GM23338 (cell line): Measurements from ENCODE around the gene RIOK1. TPM values are rescaled to one million over a fixed set of nuclear protein-coding genes. Genes with fewer than 3 reads are reported as not detected.

Experiments
- ATAC-seq: fragments of 200-7000 bp; cut with Tn5 transposase; 3 replicates; pipeline ENCODE4 v1.9.1; 2020
- DNase-seq: peaks from one replicate; pipeline ENCODE4 v3.0.0-alpha.2; 2015; ENCODE audit warnings: low spot score
- H2AFZ ChIP-seq: fragments of 200-600 bp; sonication (generic); 2 replicates; pipeline ENCODE4 v1.8.0; 2016; ENCODE audit warnings: antibody characterized with exemption, mild to moderate bottlenecking, moderate library complexity
- H3F3A ChIP-seq: fragments of 200-600 bp; sonication (generic); replicated peaks from 2 replicates; pipeline ENCODE4 v1.8.0; 2017; ENCODE audit warnings: antibody characterized with exemption, mixed run types, low read depth
- H3K27ac ChIP-seq: fragments of 200-600 bp; sonication (generic); 2 replicates; pipeline ENCODE4 v1.6.1; 2016; ENCODE audit warnings: low read depth
- H3K27me3 ChIP-seq: fragments of 200-600 bp; sonication (generic); 2 replicates; pipeline ENCODE4 v1.8.0; 2016; ENCODE audit warnings: mild to moderate bottlenecking, mixed run types, moderate library complexity; ENCODE audit not compliant: insufficient read depth
- H3K36me3 ChIP-seq: fragments of 200-600 bp; sonication (generic); 2 replicates; pipeline ENCODE4 v1.8.0; 2016; ENCODE audit warnings: mild to moderate bottlenecking; ENCODE audit not compliant: insufficient read depth
- H3K4me1 ChIP-seq: fragments of 200-600 bp; sonication (generic); 2 replicates; pipeline ENCODE4 v1.8.0; 2016; ENCODE audit warnings: mild to moderate bottlenecking, moderate library complexity; ENCODE audit not compliant: insufficient read depth
- H3K4me2 ChIP-seq: fragments of 200-600 bp; sonication (generic); 2 replicates; pipeline ENCODE4 v1.7.1; 2017; ENCODE audit warnings: mixed run types
- H3K4me3 ChIP-seq: fragments of 200-600 bp; sonication (generic); 2 replicates; pipeline ENCODE4 v1.6.1; 2016; ENCODE audit warnings: mixed run types
- H3K79me2 ChIP-seq: fragments of 200-600 bp; sonication (generic); replicated peaks from 2 replicates; pipeline ENCODE4 v1.8.0; 2017; ENCODE audit warnings: mild to moderate bottlenecking; ENCODE audit not compliant: insufficient read depth
- H3K9me2 ChIP-seq: fragments of 200-600 bp; sonication (generic); 2 replicates; pipeline ENCODE4 v1.8.0; 2017; ENCODE audit not compliant: insufficient read depth
- H4K20me1 ChIP-seq: fragments of 200-600 bp; sonication (generic); replicated peaks from 2 replicates; pipeline ENCODE4 v1.8.0; 2017; ENCODE audit warnings: mild to moderate bottlenecking; ENCODE audit not compliant: insufficient read depth
- H3K27ac Mint-ChIP-seq: 2 replicates; pipeline ENCODE4 v1.8.0; 2020; ENCODE audit warnings: inconsistent platforms, mild to moderate bottlenecking, moderate library complexity, mixed read lengths
- H3K27me3 Mint-ChIP-seq: 3 replicates; pipeline ENCODE4 v1.8.0; 2022; ENCODE audit warnings: low read depth, mild to moderate bottlenecking, moderate library complexity, mixed read lengths, inconsistent platforms; ENCODE audit not compliant: insufficient read depth, poor library complexity
- H3K36me3 Mint-ChIP-seq: 3 replicates; pipeline ENCODE4 v1.8.0; 2021; ENCODE audit warnings: low read depth, mild to moderate bottlenecking, inconsistent platforms, moderate library complexity, mixed read lengths
- H3K4me1 Mint-ChIP-seq: 3 replicates; pipeline ENCODE4 v1.8.0; 2020; ENCODE audit warnings: mild to moderate bottlenecking, inconsistent platforms, mixed read lengths
- H3K4me3 Mint-ChIP-seq: 3 replicates; pipeline ENCODE4 v1.8.0; 2021; ENCODE audit warnings: moderate library complexity, mild to moderate bottlenecking, inconsistent platforms, mixed read lengths
- H3K9me3 Mint-ChIP-seq: 3 replicates; pipeline ENCODE4 v1.8.0; 2020; ENCODE audit warnings: moderate library complexity, mild to moderate bottlenecking, inconsistent platforms, mixed read lengths
- ETS1 ChIP-seq: IDR thresholded peaks from 2 replicates; pipeline ENCODE4 v1.6.1; 2016; ENCODE audit warnings: antibody characterized with exemption
- EZH2 ChIP-seq: fragments of 200-600 bp; sonication (generic); IDR thresholded peaks from one replicate; pipeline ENCODE4 v1.8.0; 2017; ENCODE audit warnings: antibody characterized with exemption, mild to moderate bottlenecking, low read depth; ENCODE audit not compliant: unreplicated experiment
- EZH2phosphoT487 ChIP-seq: fragments of 200-600 bp; sonication (generic); IDR thresholded peaks from one replicate; pipeline ENCODE4 v1.8.1; 2018; ENCODE audit warnings: antibody characterized with exemption; ENCODE audit not compliant: unreplicated experiment
- JUNB ChIP-seq: IDR thresholded peaks from one replicate; pipeline ENCODE4 v1.6.1; 2016; ENCODE audit warnings: antibody characterized with exemption; ENCODE audit not compliant: unreplicated experiment
- NANOG ChIP-seq: IDR thresholded peaks from 2 replicates; pipeline ENCODE4 v1.6.1; 2016; ENCODE audit warnings: antibody characterized with exemption, borderline replicate concordance
- POLR2AphosphoS5 ChIP-seq: IDR thresholded peaks from 2 replicates; pipeline ENCODE4 v1.6.1; 2016; ENCODE audit warnings: antibody characterized with exemption, low read depth
- ZNF114 ChIP-seq: fragments of 250-450 bp; sonication (Bioruptor Pico); IDR thresholded peaks from 2 replicates; pipeline ENCODE4 v1.5.0; 2020; ENCODE audit warnings: mild to moderate bottlenecking, moderate library complexity
- ZNF331 ChIP-seq: fragments of 250-450 bp; sonication (Bioruptor Pico); IDR thresholded peaks from 2 replicates; pipeline ENCODE4 v1.5.0; 2020; ENCODE audit warnings: low read depth, mild to moderate bottlenecking, moderate library complexity
- polyA plus RNA-seq: library from polyadenylated mRNA; unstranded; fragments of >200 nt; fragmentation: Nextera tagmentation; extraction: Ambion mirVana; gene quantifications from 2 replicates; pipeline ENCODE4 v1.2.1, GENCODE V29; 2016
- total RNA-seq: library from RNA; depleted of rRNA; stranded (reverse); fragments of >200 nt; shearing (Covaris generic); gene quantifications from 2 replicates; pipeline ENCODE4 v1.2.3, GENCODE V29; 2014
- TF ChIP-seq, protein P1 (sequence below): fragments of 250-450 bp; sonication (Bioruptor Pico); IDR thresholded peaks from 2 replicates; pipeline ENCODE4 v1.5.0; 2020; ENCODE audit warnings: mild to moderate bottlenecking, moderate library complexity
- TF ChIP-seq, protein P2 (sequence below), 2 experiments: fragments of 200-600 bp in 1 of 2; sonication (generic) in 1 of 2; conservative IDR thresholded peaks; 2 replicates each; pipeline versions ENCODE4 v1.5.1 to v1.6.1; 2016 to 2017; ENCODE audit warnings: antibody characterized with exemption in 2 of 2, low read depth in 2 of 2, mild to moderate bottlenecking in 2 of 2, moderate library complexity in 1 of 2

The RIOK1 gene
- total and polyA plus RNA-seq, 2 experiments from 2014 or later = 15.5 to 34.3 TPM

- Histone ChIP-seq H3K27me3 (no peaks in the 10 kb centered on the region), H3K36me3 (peaks cover 81% of the 10 kb centered on the region), H4K20me1 (peaks cover 7% of the 10 kb centered on the region; the same call in 1 of the 2 replicates), H3K4me3 (no peak overlapping the region), H3K9me2 (no peaks in the 10 kb centered on the region), H3K79me2 (no peaks in the 10 kb centered on the region), H3K4me2 (no peak overlapping the region), H2AFZ (no peak overlapping the region), H3F3A (no peaks in the 10 kb centered on the region), H3K4me1 (no peaks in the 10 kb centered on the region), H3K27ac (no peak overlapping the region)
- H3K36me3 Mint-ChIP-seq = peaks cover 73% of the 10 kb centered on the region
- H3K4me3 Mint-ChIP-seq = no peak overlapping the region
- TF ChIP-seq EZH2 (no peak), ZNF114 (CRISPR knock-in tag) (no peak), EZH2phosphoT487 (no peak), ETS1 (no peak)
- TF ChIP-seq, protein P1, sequence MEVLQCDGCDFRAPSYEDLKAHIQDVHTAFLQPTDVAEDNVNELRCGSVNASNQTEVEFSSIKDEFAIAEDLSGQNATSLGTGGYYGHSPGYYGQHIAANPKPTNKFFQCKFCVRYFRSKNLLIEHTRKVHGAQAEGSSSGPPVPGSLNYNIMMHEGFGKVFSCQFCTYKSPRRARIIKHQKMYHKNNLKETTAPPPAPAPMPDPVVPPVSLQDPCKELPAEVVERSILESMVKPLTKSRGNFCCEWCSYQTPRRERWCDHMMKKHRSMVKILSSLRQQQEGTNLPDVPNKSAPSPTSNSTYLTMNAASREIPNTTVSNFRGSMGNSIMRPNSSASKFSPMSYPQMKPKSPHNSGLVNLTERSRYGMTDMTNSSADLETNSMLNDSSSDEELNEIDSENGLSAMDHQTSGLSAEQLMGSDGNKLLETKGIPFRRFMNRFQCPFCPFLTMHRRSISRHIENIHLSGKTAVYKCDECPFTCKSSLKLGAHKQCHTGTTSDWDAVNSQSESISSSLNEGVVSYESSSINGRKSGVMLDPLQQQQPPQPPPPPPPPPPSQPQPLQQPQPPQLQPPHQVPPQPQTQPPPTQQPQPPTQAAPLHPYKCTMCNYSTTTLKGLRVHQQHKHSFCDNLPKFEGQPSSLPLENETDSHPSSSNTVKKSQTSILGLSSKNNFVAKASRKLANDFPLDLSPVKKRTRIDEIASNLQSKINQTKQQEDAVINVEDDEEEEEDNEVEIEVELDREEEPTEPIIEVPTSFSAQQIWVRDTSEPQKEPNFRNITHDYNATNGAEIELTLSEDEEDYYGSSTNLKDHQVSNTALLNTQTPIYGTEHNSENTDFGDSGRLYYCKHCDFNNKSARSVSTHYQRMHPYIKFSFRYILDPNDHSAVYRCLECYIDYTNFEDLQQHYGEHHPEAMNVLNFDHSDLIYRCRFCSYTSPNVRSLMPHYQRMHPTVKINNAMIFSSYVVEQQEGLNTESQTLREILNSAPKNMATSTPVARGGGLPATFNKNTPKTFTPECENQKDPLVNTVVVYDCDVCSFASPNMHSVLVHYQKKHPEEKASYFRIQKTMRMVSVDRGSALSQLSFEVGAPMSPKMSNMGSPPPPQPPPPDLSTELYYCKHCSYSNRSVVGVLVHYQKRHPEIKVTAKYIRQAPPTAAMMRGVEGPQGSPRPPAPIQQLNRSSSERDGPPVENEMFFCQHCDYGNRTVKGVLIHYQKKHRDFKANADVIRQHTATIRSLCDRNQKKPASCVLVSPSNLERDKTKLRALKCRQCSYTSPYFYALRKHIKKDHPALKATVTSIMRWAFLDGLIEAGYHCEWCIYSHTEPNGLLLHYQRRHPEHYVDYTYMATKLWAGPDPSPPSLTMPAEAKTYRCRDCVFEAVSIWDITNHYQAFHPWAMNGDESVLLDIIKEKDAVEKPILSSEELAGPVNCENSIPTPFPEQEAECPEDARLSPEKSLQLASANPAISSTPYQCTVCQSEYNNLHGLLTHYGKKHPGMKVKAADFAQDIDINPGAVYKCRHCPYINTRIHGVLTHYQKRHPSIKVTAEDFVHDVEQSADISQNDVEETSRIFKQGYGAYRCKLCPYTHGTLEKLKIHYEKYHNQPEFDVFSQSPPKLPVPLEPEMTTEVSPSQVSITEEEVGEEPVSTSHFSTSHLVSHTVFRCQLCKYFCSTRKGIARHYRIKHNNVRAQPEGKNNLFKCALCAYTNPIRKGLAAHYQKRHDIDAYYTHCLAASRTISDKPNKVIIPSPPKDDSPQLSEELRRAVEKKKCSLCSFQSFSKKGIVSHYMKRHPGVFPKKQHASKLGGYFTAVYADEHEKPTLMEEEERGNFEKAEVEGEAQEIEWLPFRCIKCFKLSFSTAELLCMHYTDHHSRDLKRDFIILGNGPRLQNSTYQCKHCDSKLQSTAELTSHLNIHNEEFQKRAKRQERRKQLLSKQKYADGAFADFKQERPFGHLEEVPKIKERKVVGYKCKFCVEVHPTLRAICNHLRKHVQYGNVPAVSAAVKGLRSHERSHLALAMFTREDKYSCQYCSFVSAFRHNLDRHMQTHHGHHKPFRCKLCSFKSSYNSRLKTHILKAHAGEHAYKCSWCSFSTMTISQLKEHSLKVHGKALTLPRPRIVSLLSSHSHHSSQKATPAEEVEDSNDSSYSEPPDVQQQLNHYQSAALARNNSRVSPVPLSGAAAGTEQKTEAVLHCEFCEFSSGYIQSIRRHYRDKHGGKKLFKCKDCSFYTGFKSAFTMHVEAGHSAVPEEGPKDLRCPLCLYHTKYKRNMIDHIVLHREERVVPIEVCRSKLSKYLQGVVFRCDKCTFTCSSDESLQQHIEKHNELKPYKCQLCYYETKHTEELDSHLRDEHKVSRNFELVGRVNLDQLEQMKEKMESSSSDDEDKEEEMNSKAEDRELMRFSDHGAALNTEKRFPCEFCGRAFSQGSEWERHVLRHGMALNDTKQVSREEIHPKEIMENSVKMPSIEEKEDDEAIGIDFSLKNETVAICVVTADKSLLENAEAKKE (CRISPR knock-in tag) = no peak
- H3K27ac Mint-ChIP-seq = no peak overlapping the region
- H3K4me1 Mint-ChIP-seq = no peaks in the 10 kb centered on the region
- no peaks in the 10 kb centered on the region for H3K27me3 Mint-ChIP-seq
- DNase-seq (no peak), ATAC-seq (no peak)
- no peaks in the 10 kb centered on the region for H3K9me3 Mint-ChIP-seq
These were observed 14.9 kb downstream of the RIOK1 start for GRCh38 chr6:7404546-7404945.

DNA sequence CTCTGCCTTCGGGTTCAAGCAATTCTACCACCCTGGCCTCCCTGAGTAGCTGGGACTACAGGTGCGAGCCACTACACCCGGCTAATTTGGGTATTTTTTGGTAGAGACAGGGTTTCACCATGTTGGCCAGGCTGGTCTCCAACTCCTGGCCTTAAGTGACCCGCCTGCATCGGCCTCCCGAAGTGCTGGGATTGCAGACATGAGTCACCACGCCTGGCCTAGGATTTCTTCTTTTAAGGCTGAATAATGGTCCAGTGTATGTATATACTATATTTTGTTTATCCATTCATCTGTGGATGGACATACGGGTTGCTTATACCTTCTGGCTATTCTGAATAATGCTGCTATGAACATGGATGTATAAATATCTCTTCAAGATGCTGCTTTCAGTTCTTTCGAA is 17.1 kb downstream of the RIOK1 start:
- Histone ChIP-seq H3K9me2 (no peaks in the 10 kb centered on the region), H3K4me1 (no peaks in the 10 kb centered on the region), H3K4me3 (no peak overlapping the region), H3F3A (no peaks in the 10 kb centered on the region), H3K79me2 (no peaks in the 10 kb centered on the region), H3K36me3 (peaks cover 79% of the 10 kb centered on the region), H4K20me1 (peaks cover 6% of the 10 kb centered on the region), H2AFZ (no peak overlapping the region), H3K4me2 (no peak overlapping the region), H3K27ac (no peak overlapping the region), H3K27me3 (no peaks in the 10 kb centered on the region)
- Mint-ChIP-seq H3K4me1 (no peaks in the 10 kb centered on the region), H3K36me3 (peaks cover 75% of the 10 kb centered on the region), H3K27me3 (no peaks in the 10 kb centered on the region), H3K27ac (no peak overlapping the region), H3K9me3 (no peaks in the 10 kb centered on the region), H3K4me3 (no peak overlapping the region)
- DNase-seq (no peak), ATAC-seq (no peak)
- TF ChIP-seq POLR2AphosphoS5 (no peak), ETS1 (no peak), ZNF331 (no peak), NANOG (no peak), JUNB (no peak), EZH2 (no peak)
- TF ChIP-seq, protein P2, sequence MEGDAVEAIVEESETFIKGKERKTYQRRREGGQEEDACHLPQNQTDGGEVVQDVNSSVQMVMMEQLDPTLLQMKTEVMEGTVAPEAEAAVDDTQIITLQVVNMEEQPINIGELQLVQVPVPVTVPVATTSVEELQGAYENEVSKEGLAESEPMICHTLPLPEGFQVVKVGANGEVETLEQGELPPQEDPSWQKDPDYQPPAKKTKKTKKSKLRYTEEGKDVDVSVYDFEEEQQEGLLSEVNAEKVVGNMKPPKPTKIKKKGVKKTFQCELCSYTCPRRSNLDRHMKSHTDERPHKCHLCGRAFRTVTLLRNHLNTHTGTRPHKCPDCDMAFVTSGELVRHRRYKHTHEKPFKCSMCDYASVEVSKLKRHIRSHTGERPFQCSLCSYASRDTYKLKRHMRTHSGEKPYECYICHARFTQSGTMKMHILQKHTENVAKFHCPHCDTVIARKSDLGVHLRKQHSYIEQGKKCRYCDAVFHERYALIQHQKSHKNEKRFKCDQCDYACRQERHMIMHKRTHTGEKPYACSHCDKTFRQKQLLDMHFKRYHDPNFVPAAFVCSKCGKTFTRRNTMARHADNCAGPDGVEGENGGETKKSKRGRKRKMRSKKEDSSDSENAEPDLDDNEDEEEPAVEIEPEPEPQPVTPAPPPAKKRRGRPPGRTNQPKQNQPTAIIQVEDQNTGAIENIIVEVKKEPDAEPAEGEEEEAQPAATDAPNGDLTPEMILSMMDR (conservative IDR thresholded peaks at IDR 0.05; ENCODE audit: low read depth in 2 of 2) = no peak
